HUDEP-2 (cell line): ENCODE data around the gene HCLS1.

ENCODE experiments used
- DNase-seq, 76 experiments: peaks; one replicate each; lab custom pipeline; 2025; ENCODE audit not compliant: unreplicated experiment in 76 of 76; lab: John Stamatoyannopoulos, UW

Gene HCLS1

GRCh38 chr3:121658716-121659435 lies 1.8 kb downstream of the HCLS1 start:
- no peak for DNase-seq

GRCh38 chr3:121654493-121655385 lies 6.0 kb downstream of the HCLS1 start:
- no peak for DNase-seq

GRCh38 chr3:121651684-121652083 lies 9.0 kb downstream of the HCLS1 start:
- DNase-seq, result peak in 1 of 76 experiments; percentile 0

- DNase-seq, result no peak
Measured at GRCh38 chr3:121649645-121650044, 11.1 kb downstream of the HCLS1 start.

- no peak for DNase-seq
Measured at GRCh38 chr3:121648219-121648958, 12.3 kb downstream of the HCLS1 start.

GRCh38 chr3:121645054-121645453 lies 15.6 kb downstream of the HCLS1 start:
- no peak for DNase-seq

- DNase-seq, result no peak
Measured at GRCh38 chr3:121642601-121643314, 17.9 kb downstream of the HCLS1 start.

GRCh38 chr3:121641127-121641526 lies 19.6 kb downstream of the HCLS1 start:
- no peak for DNase-seq

GRCh38 chr3:121637922-121638321 lies 22.8 kb downstream of the HCLS1 start:
- DNase-seq, result no peak

GRCh38 chr3:121630355-121630754 lies 30.3 kb downstream of the HCLS1 start:
- DNase-seq, result no peak

GRCh38 chr3:121629601-121630000 lies 31.1 kb downstream of the HCLS1 start:
- no peak for DNase-seq

GRCh38 chr3:121627622-121628021 lies 33.1 kb downstream of the HCLS1 start:
- no peak for DNase-seq

GRCh38 chr3:121627211-121627610 lies 33.5 kb downstream of the HCLS1 start:
- no peak for DNase-seq

GRCh38 chr3:121626495-121626894 lies 34.2 kb downstream of the HCLS1 start:
- no peak for DNase-seq

- DNase-seq, result no peak
Measured at GRCh38 chr3:121624147-121624899, 36.4 kb downstream of the HCLS1 start.

- DNase-seq, result no peak
Measured at GRCh38 chr3:121621491-121621890, 39.2 kb downstream of the HCLS1 start.

GRCh38 chr3:121619691-121620090 lies 41.0 kb downstream of the HCLS1 start:
- no peak for DNase-seq

GRCh38 chr3:121606106-121606505 lies 54.6 kb downstream of the HCLS1 start:
- no peak for DNase-seq

- no peak for DNase-seq
Measured at GRCh38 chr3:121604759-121605158, 55.9 kb downstream of the HCLS1 start.
